Activated naive CD8-positive, alpha-beta T cell treated with anti-CD3 and anti-CD28 coated beads for 36 hours (primary cell): ENCODE results near the gene RCC1. TPM values are rescaled to one million over a fixed set of nuclear protein-coding genes. Genes with fewer than 3 reads are reported as not detected.
A peak's percentile ranks its signal among the peaks of the same experiment; 100 is the strongest.
"Not testable (repeated sequence)": the region's sequence is repeated elsewhere in the genome, so short reads cannot be mapped to it uniquely, and the experiment has no call there.

Source experiments
- DNase-seq: peaks from one replicate; pipeline ENCODE4 v3.0.0; 2021
- H3K27ac Mint-ChIP-seq: one replicate; pipeline ENCODE4 v1.8.0; 2022; ENCODE audit warnings: mild to moderate bottlenecking, moderate library complexity, mixed read lengths
- H3K27me3 Mint-ChIP-seq: one replicate; pipeline ENCODE4 v1.8.0; 2022; ENCODE audit warnings: mild to moderate bottlenecking, mixed read lengths
- H3K36me3 Mint-ChIP-seq: one replicate; pipeline ENCODE4 v1.8.0; 2021; ENCODE audit warnings: mild to moderate bottlenecking, mixed read lengths
- H3K4me1 Mint-ChIP-seq: one replicate; pipeline ENCODE4 v1.8.0; 2021; ENCODE audit warnings: mixed read lengths
- H3K4me3 Mint-ChIP-seq: one replicate; pipeline ENCODE4 v1.8.0; 2022; ENCODE audit warnings: mild to moderate bottlenecking, moderate library complexity, mixed read lengths
- H3K9me3 Mint-ChIP-seq: one replicate; pipeline ENCODE4 v1.8.0; 2022; ENCODE audit warnings: mixed read lengths
- total RNA-seq, 2 experiments: library from RNA; stranded (reverse); gene quantifications; one replicate each; pipeline ENCODE4 v1.2.3, GENCODE V29; 2021

RCC1 gene
- total RNA-seq, 2 experiments from 2014 or later = 133 to 138 TPM

DNA sequence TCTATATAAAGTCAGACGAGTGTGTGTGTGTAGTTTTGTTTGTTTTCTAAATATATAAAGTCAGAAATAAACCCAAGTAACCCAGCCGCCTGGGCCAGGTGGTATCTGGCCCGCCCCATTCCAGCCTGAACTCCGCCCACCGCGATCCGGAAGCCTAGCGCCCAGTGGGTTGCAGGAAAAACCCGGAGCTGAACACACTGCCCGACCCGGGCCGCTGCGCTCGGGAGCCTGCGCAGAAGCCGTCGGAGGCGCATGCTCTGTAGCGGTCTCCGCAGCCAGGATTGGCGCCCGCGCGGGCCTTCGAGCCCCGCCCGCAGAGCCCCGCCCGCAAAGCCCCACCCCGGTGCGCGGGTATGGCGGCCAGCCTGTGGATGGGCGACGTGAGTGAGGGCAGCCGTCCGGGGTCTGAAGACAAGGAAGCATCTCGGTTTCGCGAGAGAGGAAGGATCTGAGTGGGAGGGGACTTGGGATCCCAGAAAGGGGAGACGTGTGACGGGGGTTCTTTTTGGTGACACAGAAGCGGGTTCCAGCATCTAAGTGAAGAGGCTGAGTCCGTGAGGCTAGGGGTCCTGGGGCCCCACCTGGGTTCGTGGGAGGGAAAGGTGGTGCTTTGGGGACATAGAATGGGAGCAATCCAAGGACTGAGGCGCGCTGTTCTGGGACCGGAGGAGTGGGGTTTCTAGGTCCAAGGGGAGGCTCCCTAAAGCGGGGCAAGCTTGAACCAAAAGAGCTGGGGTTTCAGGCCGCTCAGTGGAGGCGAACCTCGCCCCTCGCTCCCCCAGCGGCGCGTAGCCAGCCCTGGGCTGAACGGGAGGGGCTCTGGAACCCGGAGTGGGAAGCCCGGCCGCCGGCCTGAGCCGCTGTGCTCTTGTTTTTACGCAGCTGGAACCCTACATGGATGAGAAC is 47.2 kb downstream of the RCC1 start, which contains the start of gene TRNAU1AP:
TSS of gene TRNAU1AP (plus strand) at position 328 of the 906 bp plus-strand sequence. CDS start at position 354, 26 bp downstream.
- no peaks in the 10 kb centered on the region for H3K27me3 Mint-ChIP-seq
- peak; percentile 99 for DNase-seq
- H3K4me1 Mint-ChIP-seq = peaks cover 9% of the 10 kb centered on the region
- no peaks in the 10 kb centered on the region for H3K9me3 Mint-ChIP-seq
- peak within 1 kb of the TSS; percentile 95 for H3K4me3 Mint-ChIP-seq
- peak within 1 kb of the TSS; percentile 100 for H3K27ac Mint-ChIP-seq
- H3K36me3 Mint-ChIP-seq = peaks cover 12% of the 10 kb centered on the region

DNA sequence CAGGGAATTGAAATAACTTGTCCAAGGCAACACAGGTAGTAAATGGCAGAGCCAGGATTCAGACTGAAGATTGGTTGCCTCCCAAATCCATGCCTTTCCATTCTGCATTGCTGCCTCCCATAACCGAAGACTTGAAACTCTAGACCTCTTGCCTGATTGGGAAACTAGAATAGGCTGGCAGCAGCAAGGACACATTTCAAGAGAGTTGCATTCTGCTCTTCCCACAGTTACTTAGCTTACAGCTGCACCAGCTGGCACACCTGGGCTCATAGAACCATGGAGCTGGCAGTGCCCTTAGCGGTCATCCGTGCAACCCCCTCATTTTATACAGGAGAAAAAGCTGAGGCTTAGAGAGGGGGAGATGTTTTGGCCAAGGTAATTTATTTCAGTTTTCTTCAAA is 55.0 kb downstream of the RCC1 start:
- Mint-ChIP-seq H3K36me3 (peaks cover 10% of the 10 kb centered on the region), H3K4me3 (no peak overlapping the region), H3K27me3 (no peaks in the 10 kb centered on the region), H3K9me3 (no peaks in the 10 kb centered on the region), H3K4me1 (peaks cover 2% of the 10 kb centered on the region), H3K27ac (no peak overlapping the region)
- DNase-seq = no peak

DNA sequence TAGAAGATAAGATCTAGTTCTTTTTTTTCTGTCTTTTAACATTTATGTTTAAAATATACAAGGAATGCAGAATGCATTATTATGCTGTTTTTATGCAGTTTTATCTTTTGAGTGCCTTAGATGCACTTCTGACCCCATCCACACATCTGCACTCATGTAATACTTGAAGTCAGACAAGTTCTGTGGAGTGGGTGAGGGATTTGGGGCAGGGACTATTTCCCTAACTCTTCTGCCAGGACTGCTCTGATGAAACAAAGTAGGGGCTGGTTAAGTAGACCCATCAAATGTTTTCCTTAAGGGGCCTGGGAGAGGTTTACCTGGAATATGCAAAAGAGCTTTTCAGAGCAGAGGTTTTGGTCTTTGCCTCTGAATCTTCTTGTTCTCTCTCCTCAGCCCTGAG is 58.5 kb downstream of the RCC1 start:
- Mint-ChIP-seq H3K27me3 (no peaks in the 10 kb centered on the region), H3K4me1 (no peaks in the 10 kb centered on the region), H3K27ac (no peak overlapping the region), H3K4me3 (no peak overlapping the region), H3K9me3 (no peaks in the 10 kb centered on the region), H3K36me3 (peaks cover 9% of the 10 kb centered on the region)
- no peak for DNase-seq

DNA sequence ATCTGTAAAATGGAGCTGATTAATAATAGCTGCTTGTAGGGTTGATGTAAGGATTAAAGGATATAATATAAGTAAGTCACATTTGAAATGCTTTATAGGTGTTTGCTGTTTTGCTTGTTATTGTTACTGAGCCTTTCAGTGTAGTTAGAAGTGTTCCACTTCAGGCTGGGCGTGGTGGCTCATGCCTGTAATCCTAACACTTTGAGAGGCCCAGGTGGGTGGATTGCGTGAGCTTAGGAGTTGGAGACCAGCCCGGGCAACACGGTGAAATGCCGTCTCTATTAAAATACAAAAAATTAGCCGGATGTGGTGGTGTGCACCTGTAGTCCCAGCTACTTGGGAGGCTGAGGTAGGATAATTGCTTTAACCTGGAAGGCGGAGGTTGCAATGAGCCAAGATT is 59.2 kb downstream of the RCC1 start:
- H3K4me1 Mint-ChIP-seq = no peaks in the 10 kb centered on the region
- H3K27me3 Mint-ChIP-seq = no peaks in the 10 kb centered on the region
- peaks cover 9% of the 10 kb centered on the region for H3K36me3 Mint-ChIP-seq
- no peak overlapping the region for H3K4me3 Mint-ChIP-seq
- no peak for DNase-seq
- H3K27ac Mint-ChIP-seq = no peak overlapping the region
- H3K9me3 Mint-ChIP-seq = no peaks in the 10 kb centered on the region

DNA sequence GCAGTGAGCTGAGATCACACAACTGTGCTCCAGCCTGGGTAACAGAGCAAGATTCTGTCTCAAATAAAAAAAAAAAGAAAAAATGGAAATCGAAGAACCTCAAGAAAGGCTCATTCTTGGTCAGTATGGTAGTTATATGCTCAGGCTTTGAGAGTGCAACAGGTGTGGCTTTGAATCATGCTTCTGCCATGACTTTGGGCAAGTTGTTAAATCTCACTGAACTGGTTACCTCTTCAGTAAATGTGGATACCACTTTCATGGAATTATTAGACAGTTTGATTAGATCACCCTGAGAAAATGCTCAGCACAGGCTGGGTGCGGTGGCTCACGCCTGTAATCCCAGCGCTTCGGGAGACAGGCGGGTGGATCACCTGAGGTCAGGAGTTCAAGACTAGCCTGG is 59.9 kb downstream of the RCC1 start:
- Mint-ChIP-seq H3K36me3 (peaks cover 9% of the 10 kb centered on the region), H3K27me3 (no peaks in the 10 kb centered on the region), H3K9me3 (no peaks in the 10 kb centered on the region), H3K4me1 (no peaks in the 10 kb centered on the region), H3K27ac (no peak overlapping the region), H3K4me3 (no peak overlapping the region)
- DNase-seq = no peak

DNA sequence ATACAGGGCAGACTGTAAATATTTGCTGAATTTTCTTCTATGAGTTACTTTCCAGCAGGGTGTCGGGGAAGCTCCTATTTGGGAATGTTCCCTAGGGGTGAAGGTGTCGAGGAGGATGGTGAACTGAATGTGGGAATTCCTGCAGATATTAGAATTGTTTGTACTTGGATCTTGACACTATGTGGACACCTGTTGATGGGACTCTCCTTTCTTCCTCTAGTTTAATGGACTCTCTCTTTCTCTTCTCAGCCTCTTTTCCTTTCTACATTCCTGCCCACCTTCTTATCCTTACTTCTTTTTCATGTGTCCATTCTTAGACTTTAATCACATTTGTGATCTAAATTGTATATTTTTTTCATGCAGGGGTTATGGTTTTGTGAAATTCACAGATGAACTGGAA is 61.1 kb downstream of the RCC1 start:
- peaks cover 5% of the 10 kb centered on the region for H3K36me3 Mint-ChIP-seq

DNA sequence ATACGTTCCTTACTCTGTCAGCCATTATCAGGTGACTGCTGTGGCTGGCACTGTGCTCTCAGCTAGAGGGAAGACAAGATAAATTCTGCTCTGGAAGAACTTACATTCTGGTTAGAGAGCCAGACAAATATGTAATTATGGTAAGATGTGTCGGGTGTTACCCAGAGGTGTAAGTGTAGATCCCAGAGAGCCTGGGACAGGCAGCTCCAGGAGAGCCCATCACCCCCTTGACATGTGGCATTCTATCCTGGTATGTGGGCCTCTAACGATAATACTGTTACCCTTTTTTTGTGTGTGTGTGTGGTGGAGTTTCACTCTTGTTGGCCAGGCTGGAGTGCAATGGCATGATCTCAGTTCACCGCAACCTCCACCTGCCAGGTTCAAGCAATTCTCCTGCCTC is 66.1 kb downstream of the RCC1 start:
- H3K4me3 Mint-ChIP-seq = no peak overlapping the region
- no peaks in the 10 kb centered on the region for H3K27me3 Mint-ChIP-seq
- no peak overlapping the region for H3K27ac Mint-ChIP-seq
- H3K4me1 Mint-ChIP-seq = no peaks in the 10 kb centered on the region
- no peaks in the 10 kb centered on the region for H3K9me3 Mint-ChIP-seq
- H3K36me3 Mint-ChIP-seq = peaks cover 1% of the 10 kb centered on the region
- DNase-seq = no peak

More for the DNA sequence above, 61.1 kb downstream of the RCC1 start:
- DNase-seq = no peak
- Mint-ChIP-seq H3K9me3 (no peaks in the 10 kb centered on the region), H3K27ac (no peak overlapping the region), H3K27me3 (no peaks in the 10 kb centered on the region), H3K4me1 (no peaks in the 10 kb centered on the region), H3K4me3 (no peak overlapping the region)

DNA sequence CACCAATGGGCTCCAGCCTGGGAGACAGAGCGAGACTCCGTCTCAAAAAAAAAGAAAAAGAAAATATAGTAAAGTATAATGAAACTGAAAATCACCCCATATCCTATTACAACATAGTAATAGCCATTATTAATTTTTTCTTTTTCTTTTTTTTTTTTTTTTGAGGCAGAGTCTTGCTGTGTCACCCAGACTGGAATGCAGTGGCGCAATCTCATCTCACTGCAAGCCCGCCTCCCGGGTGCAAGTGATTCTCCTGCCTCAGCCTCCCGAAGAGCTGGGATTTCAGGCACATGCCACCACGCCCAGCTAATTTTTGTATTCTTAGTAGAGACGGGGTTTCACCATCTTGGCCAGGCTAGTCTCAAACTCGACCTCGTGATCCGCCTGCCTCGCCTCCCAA is 67.0 kb downstream of the RCC1 start:
- not testable (repeated sequence) for H3K36me3 Mint-ChIP-seq, DNase-seq, H3K27ac Mint-ChIP-seq, H3K9me3 Mint-ChIP-seq, H3K4me3 Mint-ChIP-seq, H3K27me3 Mint-ChIP-seq, H3K4me1 Mint-ChIP-seq

DNA sequence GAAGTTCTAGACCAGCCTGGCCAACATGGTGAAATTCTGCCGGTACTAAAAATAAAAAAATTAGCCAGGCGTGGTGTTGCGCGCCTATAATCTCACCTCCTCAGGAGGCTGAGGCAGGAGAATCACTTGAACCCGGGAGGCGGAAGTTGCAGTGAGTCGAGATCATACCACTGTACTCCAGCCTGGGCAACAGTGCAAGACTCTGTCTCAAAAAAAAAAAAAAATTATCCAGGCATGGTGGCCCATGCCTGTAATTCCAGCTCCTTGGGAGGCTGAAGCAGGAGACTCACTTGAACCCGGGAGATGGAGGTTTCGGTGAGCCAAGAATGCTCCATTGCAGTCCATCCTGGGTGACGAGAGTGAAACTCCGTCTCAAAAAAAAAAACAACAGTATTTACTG is 67.7 kb downstream of the RCC1 start:
- DNase-seq = no peak
- Mint-ChIP-seq H3K4me3 (no peak overlapping the region), H3K27ac (no peak overlapping the region), H3K27me3 (no peaks in the 10 kb centered on the region), H3K4me1 (peaks cover 8% of the 10 kb centered on the region), H3K36me3 (peaks cover 14% of the 10 kb centered on the region), H3K9me3 (no peaks in the 10 kb centered on the region)

DNA sequence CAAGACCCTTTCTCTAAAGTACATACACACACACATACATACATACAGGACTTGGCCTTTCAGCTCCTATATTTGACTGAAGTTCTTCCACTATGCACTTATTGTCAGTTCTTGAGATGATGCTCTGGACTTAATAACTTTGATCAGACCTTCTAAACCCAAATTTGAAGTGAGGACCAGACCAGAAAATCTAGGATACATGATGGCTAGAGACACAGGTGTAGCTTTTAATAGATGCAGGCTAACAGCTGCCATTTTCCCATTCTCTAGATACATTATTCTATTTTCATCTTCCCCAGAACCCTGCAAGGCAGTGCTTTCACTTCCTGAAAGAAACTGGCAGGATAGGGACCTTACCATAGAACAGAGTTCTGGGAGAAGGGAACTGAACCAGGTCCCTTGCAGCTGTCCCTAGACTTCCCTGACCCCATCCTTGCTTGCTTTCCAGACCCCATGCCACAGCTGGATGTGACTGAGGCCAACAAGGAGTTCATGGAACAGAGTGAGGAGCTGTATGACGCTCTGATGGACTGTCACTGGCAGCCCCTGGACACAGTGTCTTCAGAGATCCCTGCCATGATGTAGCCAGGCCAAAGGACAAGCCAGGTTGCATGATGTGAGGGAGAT is 71.3 kb downstream of the RCC1 start:
- Mint-ChIP-seq H3K4me3 (peak overlapping the region; percentile 6), H3K27ac (peak overlapping the region; percentile 94)

DNA sequence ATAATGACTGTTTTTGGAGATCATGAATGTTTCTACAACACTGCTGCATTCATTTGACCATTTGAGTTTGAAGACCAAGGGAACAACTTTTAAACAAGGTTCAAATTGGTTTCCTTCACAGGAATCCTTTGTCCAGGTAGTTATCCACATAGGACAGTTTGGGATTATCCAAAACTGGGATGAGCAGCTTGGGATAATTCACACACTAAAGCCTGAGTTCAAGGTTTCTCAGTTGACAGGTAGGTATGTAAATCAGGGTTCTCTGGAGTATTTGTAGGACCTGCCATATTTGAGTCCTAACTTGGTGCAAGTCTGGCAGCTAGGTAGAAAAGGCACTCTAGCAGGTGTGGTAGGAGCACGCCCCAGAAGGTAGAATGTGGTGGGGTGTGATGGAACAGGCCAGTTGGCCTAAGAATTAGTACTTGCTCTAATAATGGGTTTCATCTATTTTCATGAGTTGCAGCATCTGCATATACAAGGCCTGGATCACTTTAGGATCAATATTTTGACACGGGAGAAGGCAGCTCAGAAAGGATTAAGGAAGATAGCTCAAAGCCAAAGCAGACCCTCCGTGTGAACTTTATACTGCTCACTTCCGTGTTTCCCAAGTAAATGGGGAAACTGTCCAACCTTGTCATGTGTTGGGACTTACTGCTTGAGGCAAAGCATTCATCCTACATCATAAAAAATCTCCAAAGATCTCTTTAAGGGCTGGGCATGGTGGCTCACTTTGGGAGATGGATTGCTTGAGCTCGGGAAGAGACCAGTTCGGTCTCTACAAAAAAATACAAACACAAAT is 72.1 kb downstream of the RCC1 start:
- no peaks in the 10 kb centered on the region for H3K27me3 Mint-ChIP-seq
- H3K36me3 Mint-ChIP-seq = peaks cover 42% of the 10 kb centered on the region
- H3K9me3 Mint-ChIP-seq = no peaks in the 10 kb centered on the region
- H3K4me1 Mint-ChIP-seq = peaks cover 34% of the 10 kb centered on the region
- H3K4me3 Mint-ChIP-seq = peak overlapping the region; percentile 45
- peak overlapping the region; percentile 94 for H3K27ac Mint-ChIP-seq
- no peak for DNase-seq

More for the DNA sequence above, 71.3 kb downstream of the RCC1 start:
- DNase-seq = no peak
- Mint-ChIP-seq H3K9me3 (no peaks in the 10 kb centered on the region), H3K27me3 (no peaks in the 10 kb centered on the region), H3K4me1 (peaks cover 30% of the 10 kb centered on the region), H3K36me3 (peaks cover 42% of the 10 kb centered on the region)

DNA sequence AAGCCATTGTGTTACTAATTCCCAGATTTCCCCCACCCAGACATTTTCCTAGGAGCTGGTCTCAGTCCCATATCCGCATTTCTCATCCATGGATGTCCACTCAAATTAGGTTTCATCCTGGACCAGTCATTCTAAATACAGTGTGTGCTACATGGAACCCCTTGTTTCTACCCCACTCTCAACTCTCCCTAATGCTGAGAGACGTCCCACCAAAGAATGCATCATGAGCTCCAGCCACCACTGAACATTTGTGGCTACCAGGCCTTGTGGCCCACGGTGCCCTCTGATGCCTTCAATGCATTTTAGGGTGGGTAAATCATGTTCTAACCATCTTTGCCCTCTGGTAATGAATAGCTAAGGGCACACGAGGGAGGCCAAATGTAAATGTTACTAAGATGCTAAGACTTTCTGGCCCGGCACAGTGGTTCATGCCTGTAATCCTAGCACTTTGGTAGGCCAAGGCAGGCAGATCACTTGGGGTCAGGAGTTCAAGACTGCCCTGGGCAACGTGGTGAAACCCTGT is 72.9 kb downstream of the RCC1 start:
- peak overlapping the region; percentile 100 for H3K4me3 Mint-ChIP-seq

DNA sequence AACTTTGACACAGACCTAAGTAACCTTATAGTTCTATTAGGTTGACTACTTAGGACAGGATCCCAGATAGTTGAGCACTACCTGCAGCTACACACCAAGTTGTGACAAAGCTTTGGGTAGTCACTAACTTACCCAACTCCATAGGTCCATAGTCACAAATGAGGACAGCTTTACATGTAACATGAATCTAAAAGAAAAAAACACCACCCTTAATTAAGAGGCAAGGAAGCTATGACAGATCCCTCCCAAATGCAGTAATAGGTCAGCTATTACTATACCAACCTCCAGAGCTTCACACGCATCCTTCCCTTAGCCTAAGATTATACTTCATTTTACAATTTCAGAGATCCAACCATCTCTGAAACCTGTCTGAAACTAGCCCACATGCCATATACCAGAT is 73.6 kb downstream of the RCC1 start:
- Mint-ChIP-seq H3K36me3 (peaks cover 42% of the 10 kb centered on the region), H3K4me1 (peaks cover 37% of the 10 kb centered on the region), H3K27me3 (no peaks in the 10 kb centered on the region), H3K9me3 (no peaks in the 10 kb centered on the region), H3K4me3 (peak overlapping the region; percentile 100), H3K27ac (peak overlapping the region; percentile 94)
- DNase-seq = no peak

More for the DNA sequence above, 72.9 kb downstream of the RCC1 start:
- Mint-ChIP-seq H3K27ac (peak overlapping the region; percentile 94), H3K36me3 (peaks cover 42% of the 10 kb centered on the region), H3K9me3 (no peaks in the 10 kb centered on the region), H3K27me3 (no peaks in the 10 kb centered on the region), H3K4me1 (peaks cover 37% of the 10 kb centered on the region)
- no peak for DNase-seq

DNA sequence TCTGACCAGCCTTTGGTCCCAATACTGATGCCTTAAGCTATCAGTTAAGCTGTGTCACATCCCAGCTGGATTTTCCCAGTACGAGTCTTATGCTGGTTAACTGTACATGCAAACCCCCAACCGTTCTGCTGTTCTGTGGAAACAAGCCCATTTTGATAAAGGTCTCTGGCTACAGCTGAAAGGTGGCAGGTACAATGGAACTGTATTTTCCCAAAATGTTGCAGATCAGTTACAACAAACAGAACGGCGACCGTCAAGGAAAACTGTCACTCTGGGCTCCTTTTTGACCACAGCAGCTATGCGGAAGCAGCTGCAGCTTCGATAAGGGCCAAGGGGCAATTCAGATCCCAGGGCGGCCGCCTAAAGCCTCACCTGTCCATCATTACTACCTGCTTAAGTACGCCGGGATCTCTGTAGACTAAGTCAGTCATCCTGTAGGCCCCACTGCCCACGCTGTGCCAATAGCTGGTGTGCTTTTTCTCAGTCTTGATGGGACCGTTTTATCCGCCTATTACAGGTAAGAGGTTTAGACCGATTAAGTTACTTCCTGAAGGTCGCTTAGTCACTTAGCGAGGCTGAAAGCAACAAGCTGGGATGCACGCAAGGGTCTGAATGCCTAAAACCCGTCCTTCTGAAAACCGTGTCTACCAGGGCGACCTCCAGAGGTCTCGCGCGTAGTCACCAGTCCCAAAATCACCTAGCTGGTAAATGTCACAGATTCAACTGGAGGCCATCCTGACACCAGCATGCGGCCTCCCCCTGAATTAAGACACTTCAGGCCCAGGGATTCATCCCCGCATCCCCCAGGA is 75.1 kb downstream of the RCC1 start:
- peaks cover 42% of the 10 kb centered on the region for H3K36me3 Mint-ChIP-seq
- no peaks in the 10 kb centered on the region for H3K27me3 Mint-ChIP-seq
- peak overlapping the region; percentile 100 for H3K4me3 Mint-ChIP-seq
- H3K9me3 Mint-ChIP-seq = no peaks in the 10 kb centered on the region
- peaks cover 37% of the 10 kb centered on the region for H3K4me1 Mint-ChIP-seq
- DNase-seq = peak; percentile 43
- H3K27ac Mint-ChIP-seq = peak overlapping the region; percentile 94
